Stimulated activated CD4-positive, alpha-beta T cell treated with anti-CD3 and anti-CD28 coated beads, TNF-alpha, amount 100 ng/mL, for 4 hours (primary cell): ENCODE data around the gene ATP9B.

Source experiments
- DNase-seq, 3 experiments: peaks; one replicate each; pipeline ENCODE4 v3.0.0-alpha.2; 2020; ENCODE audit warnings: low read depth in 3 of 3

ATP9B gene

DNA sequence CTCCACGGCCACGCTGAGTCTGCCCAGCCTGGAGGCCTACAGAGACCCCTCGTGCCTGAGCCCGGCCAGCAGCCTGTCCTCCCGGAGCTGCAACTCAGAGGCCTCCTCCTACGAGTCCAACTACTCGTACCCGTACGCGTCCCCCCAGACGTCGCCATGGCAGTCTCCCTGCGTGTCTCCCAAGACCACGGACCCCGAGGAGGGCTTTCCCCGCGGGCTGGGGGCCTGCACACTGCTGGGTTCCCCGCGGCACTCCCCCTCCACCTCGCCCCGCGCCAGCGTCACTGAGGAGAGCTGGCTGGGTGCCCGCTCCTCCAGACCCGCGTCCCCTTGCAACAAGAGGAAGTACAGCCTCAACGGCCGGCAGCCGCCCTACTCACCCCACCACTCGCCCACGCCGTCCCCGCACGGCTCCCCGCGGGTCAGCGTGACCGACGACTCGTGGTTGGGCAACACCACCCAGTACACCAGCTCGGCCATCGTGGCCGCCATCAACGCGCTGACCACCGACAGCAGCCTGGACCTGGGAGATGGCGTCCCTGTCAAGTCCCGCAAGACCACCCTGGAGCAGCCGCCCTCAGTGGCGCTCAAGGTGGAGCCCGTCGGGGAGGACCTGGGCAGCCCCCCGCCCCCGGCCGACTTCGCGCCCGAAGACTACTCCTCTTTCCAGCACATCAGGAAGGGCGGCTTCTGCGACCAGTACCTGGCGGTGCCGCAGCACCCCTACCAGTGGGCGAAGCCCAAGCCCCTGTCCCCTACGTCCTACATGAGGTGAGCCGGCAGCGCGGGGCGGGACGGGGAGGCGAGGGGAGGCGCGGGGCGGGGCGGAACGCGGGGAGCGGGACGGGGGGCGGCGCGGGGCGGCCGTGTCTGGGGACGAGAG is 341.8 kb downstream of the ATP9B start:
- DNase-seq: no peak

DNA sequence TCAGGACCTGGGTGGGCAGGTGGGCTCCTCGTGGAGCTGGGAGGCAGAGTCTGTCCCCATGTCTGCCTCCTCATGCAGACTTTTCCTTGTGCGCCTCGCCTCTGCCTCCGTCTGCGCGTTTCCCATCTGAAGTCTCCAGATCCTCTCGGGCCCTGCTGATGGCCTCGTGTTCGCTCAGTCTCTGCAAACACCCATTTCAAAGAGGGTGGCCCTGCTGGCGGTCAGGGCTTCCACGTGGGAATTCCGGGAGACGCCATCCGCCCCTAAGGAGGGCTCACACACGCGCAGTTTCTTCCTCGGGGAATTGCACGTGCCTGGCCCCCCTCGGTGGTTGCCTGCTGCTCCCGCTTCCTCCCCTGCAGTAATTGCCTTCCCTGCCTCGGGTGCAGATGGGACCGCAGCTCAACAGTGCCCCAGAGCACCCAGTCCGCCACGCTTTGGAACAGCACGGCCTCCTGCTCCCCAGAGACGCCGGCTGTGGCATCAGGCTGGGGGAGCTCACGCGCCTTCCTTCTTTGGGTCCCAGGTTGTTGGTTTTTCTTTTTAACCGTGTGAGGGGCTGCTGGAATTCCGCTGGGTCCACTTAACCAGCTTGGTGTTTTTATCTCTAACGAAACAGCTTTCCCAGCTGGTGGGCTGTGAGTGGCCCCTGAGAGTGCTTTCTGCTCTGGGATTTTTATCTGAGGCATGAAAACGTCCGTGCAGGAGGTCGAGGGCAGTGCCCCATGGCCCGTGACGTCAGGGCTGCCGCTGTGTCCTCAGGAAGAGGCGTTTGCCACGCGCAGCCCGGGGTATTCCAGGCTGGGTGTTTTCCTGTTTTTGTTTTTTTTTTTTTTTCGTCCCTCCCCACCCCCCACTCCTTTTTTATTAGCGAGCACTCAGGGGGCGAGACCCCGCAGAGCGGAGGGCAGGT is 342.7 kb downstream of the ATP9B start:
- no peak for DNase-seq

DNA sequence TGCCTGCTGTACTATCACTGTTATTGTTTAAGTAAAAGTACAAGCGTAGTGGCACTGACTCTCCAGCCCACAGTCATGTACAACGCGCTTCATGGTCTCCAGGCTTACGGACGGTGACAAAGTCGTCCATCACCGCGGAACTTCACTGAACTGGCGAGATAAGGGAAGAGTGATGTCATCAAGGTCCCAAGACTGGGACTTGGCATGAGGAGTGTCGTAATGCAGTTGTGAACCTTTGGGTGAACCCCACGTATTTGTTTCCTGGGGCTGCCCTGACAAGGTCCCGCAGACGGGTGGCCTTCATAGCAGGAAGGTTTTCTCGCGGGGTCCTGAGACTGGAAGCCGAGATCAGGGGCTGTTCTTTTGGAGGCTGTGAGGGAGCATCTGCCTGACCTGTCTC is 343.8 kb downstream of the ATP9B start:
- DNase-seq: no peak

DNA sequence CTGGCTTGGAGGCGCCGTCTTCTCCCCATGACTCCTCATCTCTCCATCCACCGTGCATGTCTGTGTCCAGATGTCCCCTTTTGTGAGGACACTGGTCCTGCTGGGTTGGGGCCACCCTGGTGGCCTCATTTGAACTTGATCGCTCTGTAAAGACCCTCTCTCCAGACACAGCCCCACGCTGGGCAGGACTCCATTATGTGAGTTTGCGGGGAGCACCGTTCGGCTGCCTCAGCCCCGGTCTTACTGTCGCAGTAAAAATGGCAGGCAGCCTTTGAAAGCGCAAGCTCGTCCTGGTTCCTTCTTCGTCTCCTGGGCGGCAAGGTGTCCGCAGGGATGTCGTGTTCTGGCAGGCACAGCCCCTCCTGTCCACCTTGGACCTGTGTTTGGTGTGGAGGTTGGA is 344.2 kb downstream of the ATP9B start:
- no peak for DNase-seq

DNA sequence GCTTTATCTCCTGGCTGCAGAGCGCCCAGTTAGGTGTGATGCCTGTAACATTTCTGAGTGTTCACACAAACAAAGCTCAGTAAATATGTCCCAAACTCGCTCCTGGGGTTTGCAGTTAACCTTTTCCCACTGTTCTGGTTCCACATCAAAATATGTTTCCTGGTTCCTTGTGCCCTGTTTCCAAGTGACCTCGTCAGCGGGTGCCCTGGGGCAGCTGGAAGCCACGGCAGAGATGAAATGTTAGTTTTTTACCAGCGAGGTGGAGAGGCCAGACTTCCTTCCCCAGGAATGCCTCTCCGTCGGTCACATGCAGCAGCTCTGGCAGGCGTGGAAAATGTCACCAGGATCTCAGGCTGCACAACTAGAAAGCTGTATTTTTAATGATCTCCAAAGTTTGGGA is 344.7 kb downstream of the ATP9B start:
- DNase-seq: no peak

DNA sequence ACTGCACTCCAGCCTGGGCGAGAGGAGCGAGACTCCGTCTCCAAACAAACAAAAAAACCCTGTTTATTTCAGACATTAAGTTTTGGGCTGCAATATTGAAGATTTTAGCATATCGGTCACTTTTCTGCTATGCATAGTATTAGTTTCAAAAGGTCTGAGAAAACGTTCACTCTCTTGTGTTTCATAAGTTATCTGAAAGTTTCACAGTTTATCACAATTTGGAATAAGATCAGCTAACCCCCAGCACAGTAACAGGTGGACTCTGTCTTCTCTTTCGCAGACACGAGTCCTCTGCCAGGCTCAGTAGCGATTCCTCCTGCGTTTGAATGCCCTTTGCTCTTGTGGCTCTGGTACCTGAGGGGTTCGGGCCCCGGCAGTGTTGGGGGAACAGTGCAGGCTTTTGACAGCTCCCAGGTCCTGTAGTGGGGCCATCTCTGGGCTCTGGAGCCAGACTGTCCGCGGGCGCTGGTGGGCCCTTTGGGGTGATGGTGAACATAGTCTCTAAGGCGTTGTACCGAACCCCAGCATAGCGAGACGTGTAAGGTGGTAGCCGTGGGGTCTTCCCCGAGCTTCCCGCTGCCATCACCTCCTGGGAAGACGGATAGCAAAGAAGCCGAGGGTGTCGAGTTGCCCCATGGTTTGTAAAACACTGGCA is 347.0 kb downstream of the ATP9B start:
- DNase-seq: no peak

DNA sequence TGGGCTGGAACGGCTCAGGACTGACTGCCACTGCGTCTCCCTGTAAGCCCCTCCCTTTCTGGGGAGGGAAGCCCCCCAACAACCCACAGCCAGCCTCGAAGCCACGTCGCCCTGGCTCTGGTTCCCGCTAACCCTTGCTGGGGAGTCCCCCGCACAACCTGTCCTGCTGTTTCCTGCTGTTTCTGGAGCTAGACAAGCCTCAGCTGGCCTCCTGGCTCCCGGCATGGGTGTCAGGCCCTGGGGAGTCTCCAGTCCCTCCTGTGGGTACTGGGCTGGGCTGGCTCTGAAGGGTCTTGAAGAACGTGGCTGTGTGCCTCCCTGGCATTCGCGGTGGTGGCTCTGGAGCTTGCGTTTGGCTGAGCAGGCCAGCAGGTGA is 347.5 kb downstream of the ATP9B start:
- DNase-seq: no peak

DNA sequence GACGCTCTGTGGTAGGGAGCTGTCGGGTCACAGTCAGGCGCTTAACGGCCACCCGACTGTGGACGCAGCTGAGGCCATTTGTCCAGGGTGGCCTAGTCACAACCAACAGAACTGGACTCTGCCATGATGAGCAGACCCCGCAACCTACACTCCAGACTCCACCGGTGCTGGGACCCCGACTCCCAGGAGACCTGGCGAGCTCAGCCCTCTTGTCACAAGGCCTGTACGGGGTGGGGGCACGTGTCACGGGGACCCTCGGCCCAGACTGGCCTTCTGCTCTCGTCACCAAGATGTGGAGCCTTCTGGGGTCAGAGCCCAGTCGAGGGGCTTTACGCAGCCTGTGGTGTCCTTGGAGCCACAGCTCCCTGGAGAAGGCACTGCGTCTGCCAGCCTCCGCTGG is 349.0 kb downstream of the ATP9B start:
- no peak for DNase-seq

DNA sequence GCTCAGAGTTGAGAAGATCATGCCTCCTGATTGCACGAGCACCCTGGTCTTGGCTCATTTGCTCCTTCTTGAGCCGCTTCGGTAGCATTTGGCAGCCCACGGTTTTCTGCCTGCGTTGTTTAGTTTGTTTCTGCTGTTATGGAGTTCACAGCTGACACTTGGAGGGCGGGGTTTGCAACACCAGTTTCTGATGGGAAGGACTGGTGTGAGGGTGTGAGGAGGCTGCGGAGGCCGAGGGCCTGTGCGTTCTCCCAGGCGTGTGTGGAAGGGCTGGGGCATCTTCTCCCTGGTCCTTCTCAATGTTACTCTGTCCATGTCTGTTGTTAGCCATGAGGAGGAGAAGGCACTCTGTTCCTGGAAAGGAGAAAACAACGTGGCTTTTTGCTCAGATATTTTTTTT is 349.4 kb downstream of the ATP9B start:
- no peak for DNase-seq

DNA sequence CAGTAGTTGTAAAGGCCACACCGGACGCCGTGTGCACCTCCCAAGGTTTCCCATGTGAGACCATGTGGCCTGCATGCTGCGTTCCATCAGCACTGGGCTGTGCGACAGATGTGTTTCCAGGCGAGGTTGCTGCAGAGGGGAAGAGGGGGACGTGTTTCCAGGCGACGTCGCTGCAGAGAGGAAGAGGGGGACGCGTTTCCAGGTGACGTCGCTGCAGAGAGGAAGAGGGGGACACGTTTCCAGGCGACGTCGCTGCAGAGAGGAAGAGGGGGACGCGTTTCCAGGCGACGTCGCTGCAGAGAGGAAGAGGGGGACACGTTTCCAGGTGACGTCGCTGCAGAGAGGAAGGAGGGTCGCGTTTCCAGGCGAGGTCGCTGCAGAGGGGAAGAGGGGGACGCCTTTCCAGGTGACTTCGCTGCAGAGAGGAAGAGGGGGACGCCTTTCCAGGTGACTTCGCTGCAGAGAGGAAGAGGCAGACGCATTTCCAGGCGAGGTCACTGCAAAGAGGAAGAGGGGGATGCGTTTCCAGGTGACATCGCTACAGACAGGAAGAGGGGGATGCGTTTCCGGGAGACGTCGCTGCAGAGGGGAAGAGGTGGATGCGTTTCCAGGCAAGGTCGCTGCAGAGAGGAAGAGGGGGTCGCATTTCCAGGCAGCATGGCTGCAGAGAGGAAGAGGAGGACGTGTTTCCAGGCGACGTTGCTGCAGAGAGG is 351.0 kb downstream of the ATP9B start:
- DNase-seq: no peak

DNA sequence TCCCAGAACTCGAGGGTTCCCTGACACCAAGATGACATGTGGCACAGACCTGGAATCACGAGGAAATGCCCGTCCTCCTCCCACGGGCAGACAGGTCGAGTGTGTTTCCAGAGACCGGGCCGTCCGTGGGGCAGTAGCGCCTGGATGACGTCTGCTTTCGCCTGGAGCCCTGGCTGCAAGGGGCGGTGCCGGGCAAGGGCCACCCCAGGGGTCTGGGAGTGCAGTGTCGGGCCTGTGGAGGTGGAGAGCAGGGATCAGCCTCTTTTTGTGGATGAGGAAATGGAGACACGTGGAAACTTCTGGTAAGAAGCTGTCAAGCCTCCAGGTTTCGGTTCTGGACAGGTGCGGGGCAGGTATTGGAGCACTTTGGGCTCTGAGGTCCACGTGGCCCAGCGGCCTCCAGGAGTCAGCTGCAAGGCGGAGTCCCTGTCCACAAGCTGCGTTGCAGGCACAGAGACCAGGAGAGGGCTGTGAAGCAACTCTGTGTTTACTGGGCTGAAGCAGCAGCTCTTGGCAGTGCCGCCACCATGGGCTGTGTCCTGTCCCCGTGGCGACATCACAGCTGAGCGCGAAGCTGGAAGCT is 352.2 kb downstream of the ATP9B start:
- DNase-seq: no peak

DNA sequence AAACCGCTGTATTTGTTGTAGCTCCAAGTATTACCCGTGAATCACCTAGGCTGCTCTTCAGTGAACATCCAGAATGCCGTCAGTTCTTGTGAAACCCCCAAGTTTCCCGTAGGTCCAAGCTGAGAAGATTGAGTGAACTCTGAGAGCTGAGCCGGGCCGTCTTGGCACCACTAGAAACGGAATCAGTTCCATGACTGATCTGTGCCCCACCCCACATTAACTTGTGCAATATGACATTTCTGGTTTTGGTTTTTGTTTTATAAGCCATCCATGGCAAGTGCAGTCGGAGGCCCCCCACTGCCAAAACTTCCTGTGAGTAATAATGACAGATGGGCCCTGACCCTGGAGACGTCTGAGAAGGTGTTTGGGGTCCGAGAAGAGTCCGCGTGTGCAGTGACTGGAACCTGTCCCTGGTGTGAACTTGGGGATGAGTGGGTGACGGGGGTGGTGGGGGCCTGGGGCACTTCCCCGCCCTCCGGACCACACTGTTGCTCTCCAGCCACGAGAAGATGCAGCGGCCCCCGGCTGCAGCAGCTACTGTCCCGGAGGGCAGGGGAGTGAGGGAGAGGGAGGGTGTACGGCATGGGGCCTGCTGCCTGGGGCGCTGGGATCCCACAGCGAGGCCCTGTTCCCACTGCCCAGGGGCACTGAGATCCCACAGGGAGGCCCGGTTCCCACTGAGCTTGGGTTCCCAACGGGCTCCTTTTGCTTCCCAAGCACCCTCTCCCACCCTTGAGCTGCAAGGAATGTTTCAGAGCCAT is 353.0 kb downstream of the ATP9B start:
- no peak for DNase-seq

DNA sequence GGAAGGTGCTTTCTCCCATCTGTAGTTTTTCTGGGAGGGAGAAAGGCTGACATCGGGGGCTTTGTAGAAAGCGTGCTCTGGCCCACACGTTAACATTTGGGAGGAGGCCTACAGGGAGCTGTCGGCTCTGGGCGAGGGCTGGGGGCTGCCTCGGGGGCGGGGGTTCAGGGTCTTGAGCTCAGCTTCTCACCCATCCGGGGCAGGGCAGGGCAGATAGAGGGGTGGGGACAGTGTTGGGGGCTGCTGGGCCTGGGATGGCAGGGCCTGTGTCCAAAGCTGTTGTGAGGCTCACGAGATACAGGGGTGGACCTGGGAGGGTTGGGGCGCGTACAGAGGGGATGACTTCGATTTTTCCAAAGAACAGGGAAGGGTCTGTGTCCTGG is 353.6 kb downstream of the ATP9B start:
- no peak for DNase-seq

DNA sequence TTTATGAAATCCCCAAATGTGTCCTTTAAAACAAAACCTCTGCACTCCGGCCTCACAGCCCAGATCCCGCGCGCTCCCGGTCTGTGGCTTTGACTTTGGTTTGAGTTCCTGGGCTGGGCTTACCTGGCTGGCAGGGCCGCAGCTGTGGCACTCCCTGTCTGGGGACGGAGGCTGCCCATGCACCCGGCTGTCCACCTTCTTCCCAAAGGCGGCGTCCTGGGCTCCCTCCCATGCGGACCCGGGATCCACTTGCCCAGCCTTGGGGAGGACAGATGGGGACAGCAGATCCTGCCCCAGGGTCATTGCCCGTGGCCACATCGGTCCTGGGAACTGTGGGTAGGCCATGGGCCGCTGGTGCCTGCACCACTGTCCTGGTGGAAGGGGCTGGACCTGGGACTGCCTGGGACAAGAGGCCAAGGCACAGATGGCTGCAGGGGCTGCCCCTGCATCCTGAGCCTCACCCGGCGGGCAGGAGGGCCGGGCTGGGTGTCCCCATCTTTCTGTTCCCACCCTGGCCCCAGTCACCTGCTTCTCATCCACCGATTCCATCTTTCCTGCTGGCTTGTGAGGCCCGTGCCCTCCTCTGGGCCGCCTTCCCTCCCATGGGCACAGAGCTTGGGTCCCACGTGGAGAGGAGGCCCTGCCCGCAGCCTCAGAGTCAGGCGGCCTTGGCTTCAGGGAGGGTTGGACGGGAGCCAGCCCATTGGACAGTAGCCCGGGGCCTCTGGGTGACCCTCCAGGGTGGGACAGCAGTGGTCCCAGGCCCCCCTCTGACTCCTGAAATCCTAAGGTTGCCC is 354.2 kb downstream of the ATP9B start:
- no peak for DNase-seq

DNA sequence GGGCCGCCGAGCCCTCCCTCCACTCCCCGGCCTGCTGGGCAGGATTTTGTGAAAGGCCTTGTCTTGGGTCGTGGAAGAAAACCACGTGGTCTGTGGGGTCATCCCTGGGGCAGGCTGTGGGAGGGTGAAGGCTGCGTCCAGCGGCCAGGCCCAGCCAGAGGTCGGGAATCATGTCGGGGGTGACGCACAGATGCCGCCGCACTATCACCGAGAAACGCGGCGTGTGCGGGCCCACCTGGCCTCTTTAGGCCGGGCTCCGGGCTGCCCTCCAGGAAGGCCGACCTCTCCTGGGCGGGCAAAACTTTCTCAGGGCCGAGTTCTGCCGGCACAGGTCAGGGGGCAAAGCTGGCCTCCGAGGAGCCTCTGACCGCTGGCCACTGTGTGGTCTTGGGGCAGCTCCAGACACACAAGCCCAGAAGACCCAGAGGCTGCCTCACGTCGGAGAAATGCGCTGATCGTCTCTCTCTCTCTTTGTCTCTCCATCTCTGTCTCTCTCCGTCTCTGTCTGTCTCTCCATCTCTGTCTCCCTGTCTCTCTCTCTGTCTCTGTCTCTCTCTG is 354.9 kb downstream of the ATP9B start:
- no peak for DNase-seq

DNA sequence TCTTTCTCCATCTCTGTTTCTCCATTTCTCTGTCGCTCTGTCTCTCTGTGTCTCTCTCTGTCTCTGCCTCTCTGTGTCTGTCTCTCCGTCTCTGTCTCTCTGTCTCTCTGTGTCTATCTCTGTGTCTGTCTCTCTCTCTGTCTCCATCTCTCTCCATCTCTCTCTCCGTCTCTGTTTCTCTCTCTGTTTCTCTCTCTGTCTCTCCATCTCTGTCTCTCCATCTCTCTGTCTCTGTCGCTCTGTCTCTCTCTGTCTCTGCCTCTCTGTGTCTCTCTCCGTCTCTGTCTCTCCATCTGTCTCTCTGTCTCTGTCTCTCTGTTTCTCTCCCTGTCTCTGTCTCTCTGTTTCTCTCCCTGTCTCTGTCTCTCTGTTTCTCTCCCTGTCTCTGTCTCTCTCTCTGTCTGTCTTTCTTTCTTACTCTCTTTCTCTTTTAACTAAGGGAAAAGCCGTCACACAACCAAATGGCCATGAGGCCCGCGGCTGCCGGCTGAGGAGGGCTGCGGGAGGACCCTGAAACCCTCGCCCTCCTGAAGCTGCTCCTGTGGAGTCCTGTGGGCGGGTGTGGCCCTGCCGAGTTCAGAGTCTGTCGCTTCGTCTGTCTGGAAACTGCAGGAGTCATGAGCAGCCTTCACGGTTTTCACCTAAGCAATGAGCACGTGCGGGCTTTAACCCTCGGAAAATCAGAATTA is 355.8 kb downstream of the ATP9B start:
- DNase-seq: no peak

DNA sequence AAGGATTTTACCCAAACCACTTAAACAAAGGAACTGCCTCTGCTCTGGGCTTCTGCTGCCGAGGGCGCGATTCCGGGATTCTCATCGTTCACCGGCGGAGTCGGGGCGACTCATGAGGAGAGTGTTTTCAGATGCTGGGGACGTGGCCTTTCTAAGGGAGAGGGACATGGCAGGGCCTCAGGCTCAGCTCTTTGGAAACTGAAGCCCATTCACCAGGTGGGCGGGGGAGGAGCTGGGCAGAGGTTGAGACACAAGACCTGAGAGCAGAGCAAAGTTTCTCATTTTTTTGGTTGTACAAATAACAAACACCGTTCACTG is 356.3 kb downstream of the ATP9B start:
- no peak for DNase-seq

DNA sequence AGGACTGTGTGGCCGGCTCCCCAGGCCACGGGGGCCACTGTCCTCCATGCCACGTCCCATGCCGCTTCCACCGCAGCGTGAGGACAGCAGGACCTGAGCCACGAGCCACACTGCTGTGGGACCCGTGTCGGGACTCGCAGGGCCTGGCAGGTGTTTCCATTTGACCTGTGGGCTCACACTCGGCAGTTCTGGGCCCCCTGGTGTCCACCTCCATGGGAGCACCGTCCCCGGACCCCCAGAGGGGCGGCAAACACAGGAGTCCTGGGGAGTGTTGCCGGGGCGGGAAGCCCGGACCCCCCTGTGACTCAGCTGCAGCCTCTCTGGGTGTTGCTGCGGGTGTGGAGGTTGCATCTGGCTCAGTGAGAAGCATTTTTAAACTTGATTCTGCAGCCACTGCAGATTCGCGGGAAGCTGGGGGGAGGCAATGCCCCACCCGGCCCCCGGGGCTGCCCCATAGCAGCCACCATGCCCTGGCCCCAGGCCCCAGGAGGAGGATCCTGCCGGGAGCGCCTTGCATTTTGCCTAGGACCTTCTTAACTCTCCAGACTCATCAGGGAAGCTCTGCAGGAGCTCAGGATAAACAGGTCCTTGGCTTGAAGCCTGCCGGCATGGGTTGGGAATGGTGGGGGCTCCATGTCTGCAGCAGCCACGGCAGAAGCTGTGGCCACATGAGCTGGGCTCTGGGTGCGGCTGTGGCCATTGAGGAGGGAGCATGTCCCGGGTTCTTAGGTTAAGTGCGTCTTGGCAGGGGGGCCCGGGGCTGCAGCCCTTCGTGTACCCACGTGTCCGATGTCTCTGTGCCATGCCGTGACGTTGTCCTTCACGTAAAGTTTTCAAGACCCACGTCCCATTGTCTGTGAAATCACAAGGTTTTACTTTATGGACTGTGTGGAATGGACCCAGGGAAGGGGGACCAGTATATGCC is 357.4 kb downstream of the ATP9B start:
- DNase-seq: no peak
